GM10266 (cell line): ENCODE data around the gene ANKRD55.
"Not testable (repeated sequence)": the region's sequence is repeated elsewhere in the genome, so short reads cannot be mapped to it uniquely, and the experiment has no call there.

Experiments
- DNase-seq: peaks from one replicate; pipeline ENCODE4 v3.0.0; 2012; ENCODE audit errors: extremely low spot score
- CTCF ChIP-seq: IDR thresholded peaks from 2 replicates; pipeline ENCODE4 v1.5.1; 2012; ENCODE audit warnings: mild to moderate bottlenecking, low read depth; ENCODE audit not compliant: control insufficient read depth, insufficient read depth; ENCODE audit errors: missing control alignments

ANKRD55 gene

GRCh38 chr5:56155992-56156584, 77.0 kb downstream of the ANKRD55 start:
- no peak for DNase-seq

GRCh38 chr5:56154732-56155484, 78.2 kb downstream of the ANKRD55 start:
- no peak for DNase-seq
- no peak for TF ChIP-seq CTCF

More at GRCh38 chr5:56155992-56156584, 77.0 kb downstream of the ANKRD55 start:
- no peak for TF ChIP-seq CTCF

GRCh38 chr5:56152437-56152836, 80.7 kb downstream of the ANKRD55 start:
- DNase-seq: no peak
- TF ChIP-seq CTCF: no peak

GRCh38 chr5:56150756-56151155, 82.4 kb downstream of the ANKRD55 start:
- DNase-seq: not testable (repeated sequence)

- DNase-seq: peak; percentile 42
- TF ChIP-seq CTCF: no peak
These were observed 84.6 kb downstream of the ANKRD55 start for GRCh38 chr5:56148453-56148971.

GRCh38 chr5:56147659-56148230, 85.4 kb downstream of the ANKRD55 start:
- no peak for TF ChIP-seq CTCF
- DNase-seq: no peak

GRCh38 chr5:56147106-56147505, 86.0 kb downstream of the ANKRD55 start:
- TF ChIP-seq CTCF: no peak
- no peak for DNase-seq
